HG02852 (cell line): ENCODE data around the gene CYB5R2.

Source experiments
- ATAC-seq: cut with Tn5 transposase; IDR thresholded peaks from one replicate; pipeline ENCODE4 v1.9.1; 2021; ENCODE audit warnings: mild to moderate bottlenecking, moderate library complexity; ENCODE audit not compliant: unreplicated experiment

Gene CYB5R2

GRCh38 chr11:7638710-7639642 lies 34.3 kb downstream of the CYB5R2 start:
- ATAC-seq: peak; percentile 66

GRCh38 chr11:7637447-7638157 lies 35.7 kb downstream of the CYB5R2 start:
- ATAC-seq: no peak

- ATAC-seq: no peak
Observed at GRCh38 chr11:7636350-7636749, 37.0 kb downstream of the CYB5R2 start.

- no peak for ATAC-seq
Observed at GRCh38 chr11:7635708-7636107, 37.6 kb downstream of the CYB5R2 start.

GRCh38 chr11:7635137-7635536 lies 38.2 kb downstream of the CYB5R2 start:
- no peak for ATAC-seq

- ATAC-seq: no peak
Observed at GRCh38 chr11:7632211-7632610, 41.1 kb downstream of the CYB5R2 start.

- ATAC-seq: no peak
Observed at GRCh38 chr11:7630002-7630401, 43.3 kb downstream of the CYB5R2 start.

- ATAC-seq: no peak
Observed at GRCh38 chr11:7628660-7629059, 44.6 kb downstream of the CYB5R2 start.

GRCh38 chr11:7622721-7623120 lies 50.6 kb downstream of the CYB5R2 start:
- no peak for ATAC-seq

- ATAC-seq: no peak
Observed at GRCh38 chr11:7621554-7621953, 51.7 kb downstream of the CYB5R2 start.

GRCh38 chr11:7621090-7621489 lies 52.2 kb downstream of the CYB5R2 start:
- no peak for ATAC-seq

GRCh38 chr11:7619322-7619721 lies 54.0 kb downstream of the CYB5R2 start:
- ATAC-seq: no peak

- no peak for ATAC-seq
Observed at GRCh38 chr11:7617032-7617431, 56.3 kb downstream of the CYB5R2 start.
